ENCODE data around the gene GPA33. TPM values are rescaled to one million over a fixed set of nuclear protein-coding genes. Genes with fewer than 3 reads are reported as not detected.
A peak's percentile ranks its signal among the peaks of the same experiment; 100 is the strongest.

The GPA33 gene
- total RNA-seq, 2 experiments from 2014 or later = not detected

- H3K36me3 ChIP-seq (ENCODE audit: insufficient read depth, low read length) = no peaks in the 10 kb centered on the region
- H3K27ac ChIP-seq (ENCODE audit: low read depth, low read length, poor library complexity, severe bottlenecking) = no peak overlapping the region
- H3K4me3 ChIP-seq (ENCODE audit: low read depth, low read length, poor library complexity, severe bottlenecking) = no peak overlapping the region
- intact Hi-C loops (cut with micrococcal nuclease; ENCODE audit: unreplicated experiment) = no loop called here
- H3K4me2 ChIP-seq (ENCODE audit: low read length) = no peak overlapping the region
- H4K20me1 ChIP-seq (ENCODE audit: insufficient read depth, low read length) = no peaks in the 10 kb centered on the region
- TF ChIP-seq, protein P1, sequence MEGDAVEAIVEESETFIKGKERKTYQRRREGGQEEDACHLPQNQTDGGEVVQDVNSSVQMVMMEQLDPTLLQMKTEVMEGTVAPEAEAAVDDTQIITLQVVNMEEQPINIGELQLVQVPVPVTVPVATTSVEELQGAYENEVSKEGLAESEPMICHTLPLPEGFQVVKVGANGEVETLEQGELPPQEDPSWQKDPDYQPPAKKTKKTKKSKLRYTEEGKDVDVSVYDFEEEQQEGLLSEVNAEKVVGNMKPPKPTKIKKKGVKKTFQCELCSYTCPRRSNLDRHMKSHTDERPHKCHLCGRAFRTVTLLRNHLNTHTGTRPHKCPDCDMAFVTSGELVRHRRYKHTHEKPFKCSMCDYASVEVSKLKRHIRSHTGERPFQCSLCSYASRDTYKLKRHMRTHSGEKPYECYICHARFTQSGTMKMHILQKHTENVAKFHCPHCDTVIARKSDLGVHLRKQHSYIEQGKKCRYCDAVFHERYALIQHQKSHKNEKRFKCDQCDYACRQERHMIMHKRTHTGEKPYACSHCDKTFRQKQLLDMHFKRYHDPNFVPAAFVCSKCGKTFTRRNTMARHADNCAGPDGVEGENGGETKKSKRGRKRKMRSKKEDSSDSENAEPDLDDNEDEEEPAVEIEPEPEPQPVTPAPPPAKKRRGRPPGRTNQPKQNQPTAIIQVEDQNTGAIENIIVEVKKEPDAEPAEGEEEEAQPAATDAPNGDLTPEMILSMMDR (conservative IDR thresholded peaks at IDR 0.05; ENCODE audit: low read length) = no peak
- no peak for TF ChIP-seq EZH2phosphoT487 (IDR thresholded peaks at IDR 0.05; ENCODE audit: borderline replicate concordance, low read depth, low read length)
- DNase-seq (ENCODE audit: low spot score) = no peak
- ChIA-PET POLR2A (interaction anchor here (0.5 to 0.6 kb wide), 2 partner anchors 372 to 886 kb away, joined by 3 read pairs; no protein-coding TSS in a partner anchor), CTCF (ENCODE audit: unreplicated experiment) (interaction anchor here (0.7 to 1.1 kb wide), 2 partner anchors 10 to 318 kb away, joined by 3 read pairs; no protein-coding TSS in a partner anchor)
- H3K4me1 ChIP-seq (ENCODE audit: insufficient read depth, low read length, poor library complexity, severe bottlenecking) = peaks cover 7% of the 10 kb centered on the region
- no peak overlapping the region for H2AFZ ChIP-seq (ENCODE audit: low read length)
- BruUV-seq (replicated peaks) = no TSS peak
- H3K9me3 ChIP-seq (ENCODE audit: low read length) = no peaks in the 10 kb centered on the region
- H3K9me2 ChIP-seq (ENCODE audit: insufficient read depth, low read length) = no peaks in the 10 kb centered on the region
- no peaks in the 10 kb centered on the region for H3K79me2 ChIP-seq (ENCODE audit: insufficient read depth, low read depth, low read length)
Observed at GRCh38 chr1:167054531-167054930, 35.6 kb downstream of the GPA33 start.

GRCh38 chr1:167052389-167052788 lies 37.8 kb downstream of the GPA33 start:
- POLR2A ChIA-PET = no interaction called here
- intact Hi-C loops (cut with micrococcal nuclease; ENCODE audit: unreplicated experiment) = no loop called here

DNA sequence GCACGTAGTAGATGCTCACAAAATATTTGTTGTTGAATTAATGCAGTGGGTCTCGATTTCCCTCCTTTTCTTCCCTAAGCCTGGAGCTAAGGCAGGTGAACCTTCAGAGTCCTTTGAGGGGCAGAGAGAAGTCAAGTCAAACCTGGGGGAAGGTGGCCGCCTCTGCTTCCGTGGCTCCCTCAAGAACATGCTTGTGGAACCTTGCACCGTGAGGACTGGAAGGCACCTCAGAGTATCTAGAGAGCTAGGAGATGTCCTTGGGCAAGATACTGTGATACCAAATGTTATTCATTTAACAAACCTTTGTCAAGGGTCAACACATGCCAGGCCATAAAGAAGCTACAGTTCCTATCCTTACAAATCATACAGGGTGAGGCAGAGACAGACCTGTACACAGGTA lies 38.3 kb downstream of the GPA33 start:
- Histone ChIP-seq H3K27ac (ENCODE audit: low read depth, low read length, poor library complexity, severe bottlenecking) (no peak overlapping the region), H2AFZ (ENCODE audit: low read length) (no peak overlapping the region), H3K79me2 (ENCODE audit: insufficient read depth, low read depth, low read length) (no peaks in the 10 kb centered on the region), H3K36me3 (ENCODE audit: insufficient read depth, low read length) (no peaks in the 10 kb centered on the region), H3K4me3 (ENCODE audit: low read depth, low read length, poor library complexity, severe bottlenecking) (no peak overlapping the region), H4K20me1 (ENCODE audit: insufficient read depth, low read length) (no peaks in the 10 kb centered on the region), H3K4me1 (ENCODE audit: insufficient read depth, low read length, poor library complexity, severe bottlenecking) (no peaks in the 10 kb centered on the region), H3K9me2 (ENCODE audit: insufficient read depth, low read length) (no peaks in the 10 kb centered on the region), H3K9me3 (ENCODE audit: low read length) (no peaks in the 10 kb centered on the region), H3K4me2 (ENCODE audit: low read length) (no peak overlapping the region)
- TF ChIP-seq, protein P1 (conservative IDR thresholded peaks at IDR 0.05; ENCODE audit: low read length) = no peak
- no peak for TF ChIP-seq EZH2phosphoT487 (IDR thresholded peaks at IDR 0.05; ENCODE audit: borderline replicate concordance, low read depth, low read length)
- no peak for DNase-seq (ENCODE audit: low spot score)
- ChIA-PET POLR2A (interaction anchor here (0.5 kb wide), 1 partner anchor 206 kb away, joined by 3 read pairs; no protein-coding TSS in a partner anchor), CTCF (ENCODE audit: unreplicated experiment) (interaction anchor here (0.6 to 1.2 kb wide), 3 partner anchors 57 to 143 kb away, joined by 3 to 4 read pairs (median 3); no protein-coding TSS in a partner anchor)
- no TSS peak for BruUV-seq (replicated peaks)
- intact Hi-C loops (cut with micrococcal nuclease; ENCODE audit: unreplicated experiment) = no loop called here

More at GRCh38 chr1:167052389-167052788, 37.8 kb downstream of the GPA33 start:
- Histone ChIP-seq H4K20me1 (ENCODE audit: insufficient read depth, low read length) (no peaks in the 10 kb centered on the region), H3K4me1 (ENCODE audit: insufficient read depth, low read length, poor library complexity, severe bottlenecking) (no peaks in the 10 kb centered on the region), H3K4me3 (ENCODE audit: low read depth, low read length, poor library complexity, severe bottlenecking) (no peak overlapping the region), H3K9me2 (ENCODE audit: insufficient read depth, low read length) (no peaks in the 10 kb centered on the region), H3K9me3 (ENCODE audit: low read length) (no peaks in the 10 kb centered on the region), H3K36me3 (ENCODE audit: insufficient read depth, low read length) (no peaks in the 10 kb centered on the region), H3K27ac (ENCODE audit: low read depth, low read length, poor library complexity, severe bottlenecking) (no peak overlapping the region), H3K4me2 (ENCODE audit: low read length) (no peak overlapping the region), H3K79me2 (ENCODE audit: insufficient read depth, low read depth, low read length) (no peaks in the 10 kb centered on the region), H2AFZ (ENCODE audit: low read length) (no peak overlapping the region)
- DNase-seq (ENCODE audit: low spot score) = peak; percentile 24
- CTCF ChIA-PET (ENCODE audit: unreplicated experiment) = interaction anchor here (1.2 kb wide), 1 partner anchor 143 kb away, joined by 4 read pairs; no protein-coding TSS in a partner anchor
- TF ChIP-seq EZH2phosphoT487 (IDR thresholded peaks at IDR 0.05; ENCODE audit: borderline replicate concordance, low read depth, low read length) = no peak
- TF ChIP-seq, protein P1 (conservative IDR thresholded peaks at IDR 0.05; ENCODE audit: low read length) = peak; percentile 67
- BruUV-seq (replicated peaks) = no TSS peak
